Epithelial cell of proximal tubule (primary cell): ENCODE results near the gene MAP3K19. TPM values are rescaled to one million over a fixed set of nuclear protein-coding genes. Genes with fewer than 3 reads are reported as not detected.

ENCODE experiments used
- DNase-seq: peaks from one replicate; pipeline ENCODE4 v3.0.0-alpha.2; 2011; ENCODE audit warnings: low read depth
- H3K4me3 ChIP-seq: 2 replicates; pipeline ENCODE4 v1.5.1; 2011; ENCODE audit warnings: low read depth, mild to moderate bottlenecking, low read length
- total RNA-seq: library from RNA; depleted of rRNA; stranded (reverse); fragments of >200 nt; gene quantifications from 2 replicates; pipeline ENCODE4 v1.2.3, GENCODE V29; 2015
- TF ChIP-seq, protein P1 (sequence below): conservative IDR thresholded peaks from 2 replicates; pipeline ENCODE4 v1.5.1; 2012; ENCODE audit warnings: low read depth, mild to moderate bottlenecking, low read length

MAP3K19 gene
- total RNA-seq, 1 donor from 2014 or later, result not detected

- TF ChIP-seq, protein P1, sequence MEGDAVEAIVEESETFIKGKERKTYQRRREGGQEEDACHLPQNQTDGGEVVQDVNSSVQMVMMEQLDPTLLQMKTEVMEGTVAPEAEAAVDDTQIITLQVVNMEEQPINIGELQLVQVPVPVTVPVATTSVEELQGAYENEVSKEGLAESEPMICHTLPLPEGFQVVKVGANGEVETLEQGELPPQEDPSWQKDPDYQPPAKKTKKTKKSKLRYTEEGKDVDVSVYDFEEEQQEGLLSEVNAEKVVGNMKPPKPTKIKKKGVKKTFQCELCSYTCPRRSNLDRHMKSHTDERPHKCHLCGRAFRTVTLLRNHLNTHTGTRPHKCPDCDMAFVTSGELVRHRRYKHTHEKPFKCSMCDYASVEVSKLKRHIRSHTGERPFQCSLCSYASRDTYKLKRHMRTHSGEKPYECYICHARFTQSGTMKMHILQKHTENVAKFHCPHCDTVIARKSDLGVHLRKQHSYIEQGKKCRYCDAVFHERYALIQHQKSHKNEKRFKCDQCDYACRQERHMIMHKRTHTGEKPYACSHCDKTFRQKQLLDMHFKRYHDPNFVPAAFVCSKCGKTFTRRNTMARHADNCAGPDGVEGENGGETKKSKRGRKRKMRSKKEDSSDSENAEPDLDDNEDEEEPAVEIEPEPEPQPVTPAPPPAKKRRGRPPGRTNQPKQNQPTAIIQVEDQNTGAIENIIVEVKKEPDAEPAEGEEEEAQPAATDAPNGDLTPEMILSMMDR, result no peak
- no peak overlapping the region for H3K4me3 ChIP-seq
- DNase-seq, result no peak
Measured at GRCh38 chr2:135066710-135067109, 19.5 kb upstream of the MAP3K19 start.

DNA sequence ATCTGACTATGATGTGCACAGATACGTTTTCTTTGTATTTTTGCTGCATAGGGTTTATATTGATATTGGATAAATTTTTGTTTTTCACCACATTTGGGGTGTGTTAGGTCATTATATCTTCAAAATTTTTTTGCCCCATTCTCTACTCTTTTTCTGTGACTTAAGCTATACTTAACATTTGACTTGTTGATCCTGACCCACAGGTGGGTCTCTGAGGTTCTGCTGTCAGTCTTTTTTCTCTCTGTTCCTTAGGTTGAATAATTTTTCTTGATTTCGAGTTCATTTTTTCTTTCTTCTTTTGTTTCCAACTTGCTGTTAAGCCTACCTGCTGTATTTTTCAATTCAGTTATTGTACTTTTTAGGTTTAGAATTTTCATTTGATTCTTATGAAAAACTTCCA lies 16.9 kb upstream of the MAP3K19 start:
- TF ChIP-seq, protein P1, result no peak
- no peak overlapping the region for H3K4me3 ChIP-seq
- no peak for DNase-seq

- H3K4me3 ChIP-seq, result no peak overlapping the region
- no peak for DNase-seq
- TF ChIP-seq, protein P1, result no peak
Measured at GRCh38 chr2:135063210-135063609, 16.0 kb upstream of the MAP3K19 start.

GRCh38 chr2:135059577-135059976 lies 12.3 kb upstream of the MAP3K19 start:
- no peak for DNase-seq
- TF ChIP-seq, protein P1, result no peak
- H3K4me3 ChIP-seq, result no peak overlapping the region

GRCh38 chr2:135056790-135057189 lies 9.5 kb upstream of the MAP3K19 start:
- no peak for DNase-seq
- TF ChIP-seq, protein P1, result no peak
- no peak overlapping the region for H3K4me3 ChIP-seq

- no peak for DNase-seq
- H3K4me3 ChIP-seq, result no peak overlapping the region
- TF ChIP-seq, protein P1, result no peak
Measured at GRCh38 chr2:135055182-135055786, 8.0 kb upstream of the MAP3K19 start.

- DNase-seq, result no peak
- H3K4me3 ChIP-seq, result peak overlapping the region; percentile 94
- TF ChIP-seq, protein P1, result no peak
Measured at GRCh38 chr2:135052997-135053474, 5.8 kb upstream of the MAP3K19 start.
